ENCODE results near the gene IFI30.

IFI30 gene

DNA sequence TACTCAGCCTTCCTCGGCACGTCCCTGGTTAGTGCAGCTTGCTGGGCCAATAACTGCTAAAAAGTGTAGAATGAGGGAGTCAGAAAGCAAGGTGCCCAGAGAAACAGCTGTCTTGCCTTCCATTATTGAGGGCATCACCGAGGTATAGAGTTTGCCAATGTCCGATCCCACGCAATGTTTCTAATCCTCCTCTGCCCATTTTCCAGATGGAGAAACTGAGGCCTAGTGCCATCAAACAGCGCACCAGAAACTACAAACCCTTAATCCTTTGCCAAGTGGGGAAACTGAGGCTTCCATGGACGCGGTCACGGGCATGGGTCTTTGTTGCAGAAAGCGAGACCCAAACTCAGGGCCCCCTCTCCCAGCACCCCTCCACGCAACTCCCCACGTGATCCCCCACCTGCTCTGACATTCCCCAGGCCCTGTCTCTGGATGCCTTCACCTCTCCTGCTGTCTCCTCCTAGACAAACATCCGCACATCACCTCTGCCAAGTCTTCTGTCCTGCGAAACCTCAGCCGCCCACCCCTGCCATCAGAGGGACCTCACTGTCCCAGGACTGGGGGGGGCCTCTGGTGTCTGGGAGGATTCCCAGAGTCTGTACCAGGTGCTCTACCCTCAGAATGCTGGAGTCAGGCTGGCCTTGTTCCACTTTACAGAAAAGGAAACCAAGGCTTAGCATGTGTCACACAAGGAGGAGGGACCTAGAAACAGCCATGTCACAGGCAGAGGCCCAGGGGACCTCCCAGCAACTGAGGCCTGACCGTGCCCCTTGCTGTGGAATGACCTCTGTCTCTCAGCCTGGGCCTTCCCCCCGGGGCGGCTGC, 53.6 kb downstream of the IFI30 start:
- DNase-seq, result no peak

All from fibroblast of skin of right biceps (primary cell).